Cardiac fibroblast (primary cell): Measurements from ENCODE around the gene STRA8.

ENCODE experiments used
- DNase-seq, 2 donors: peaks; one replicate each; pipeline versions ENCODE4 v3.0.0 to v3.0.0-alpha.2; 2010; ENCODE audit warnings: low read depth in 2 of 2
- H3K4me3 ChIP-seq, 2 donors: replicated peaks in 1 of 2; 1 replicate in 1 of 2; 2 replicates in 1 of 2; pipeline ENCODE4 v1.5.1; 2011; ENCODE audit warnings: low read depth in 2 of 2, low read length in 2 of 2, mild to moderate bottlenecking in 2 of 2, moderate library complexity in 1 of 2
- TF ChIP-seq, protein P1 (sequence below): IDR thresholded peaks from one replicate; pipeline ENCODE4 v1.5.1; 2011; ENCODE audit warnings: low read depth, mild to moderate bottlenecking, low read length, inconsistent platforms

Gene STRA8

DNA sequence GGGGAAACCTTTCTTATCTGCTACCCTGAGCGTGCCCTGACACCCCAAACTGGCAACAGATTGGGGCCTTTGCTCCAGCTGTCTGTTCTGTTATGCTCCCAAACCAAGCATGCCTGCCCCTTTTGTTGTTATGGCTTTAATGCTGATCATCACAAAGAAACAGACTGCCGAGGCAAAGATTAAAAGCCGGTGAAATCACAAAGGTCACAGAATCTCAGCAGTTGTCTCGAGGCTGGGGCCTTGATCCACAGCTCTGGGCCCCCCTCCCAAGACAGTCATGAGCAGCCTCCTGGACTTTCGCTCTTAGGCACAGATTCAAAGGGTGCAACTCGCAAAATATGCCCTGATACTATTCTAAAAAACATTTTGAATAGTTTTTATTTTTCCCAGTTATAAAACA lies 65.6 kb downstream of the STRA8 start:
- TF ChIP-seq, protein P1, sequence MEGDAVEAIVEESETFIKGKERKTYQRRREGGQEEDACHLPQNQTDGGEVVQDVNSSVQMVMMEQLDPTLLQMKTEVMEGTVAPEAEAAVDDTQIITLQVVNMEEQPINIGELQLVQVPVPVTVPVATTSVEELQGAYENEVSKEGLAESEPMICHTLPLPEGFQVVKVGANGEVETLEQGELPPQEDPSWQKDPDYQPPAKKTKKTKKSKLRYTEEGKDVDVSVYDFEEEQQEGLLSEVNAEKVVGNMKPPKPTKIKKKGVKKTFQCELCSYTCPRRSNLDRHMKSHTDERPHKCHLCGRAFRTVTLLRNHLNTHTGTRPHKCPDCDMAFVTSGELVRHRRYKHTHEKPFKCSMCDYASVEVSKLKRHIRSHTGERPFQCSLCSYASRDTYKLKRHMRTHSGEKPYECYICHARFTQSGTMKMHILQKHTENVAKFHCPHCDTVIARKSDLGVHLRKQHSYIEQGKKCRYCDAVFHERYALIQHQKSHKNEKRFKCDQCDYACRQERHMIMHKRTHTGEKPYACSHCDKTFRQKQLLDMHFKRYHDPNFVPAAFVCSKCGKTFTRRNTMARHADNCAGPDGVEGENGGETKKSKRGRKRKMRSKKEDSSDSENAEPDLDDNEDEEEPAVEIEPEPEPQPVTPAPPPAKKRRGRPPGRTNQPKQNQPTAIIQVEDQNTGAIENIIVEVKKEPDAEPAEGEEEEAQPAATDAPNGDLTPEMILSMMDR = no peak

GRCh38 chr7:135300913-135301765 lies 67.5 kb downstream of the STRA8 start:
- DNase-seq = peak; percentile 35 to 66
- TF ChIP-seq, protein P1 = no peak
- H3K4me3 ChIP-seq = no peak overlapping the region

More for the DNA sequence above, 65.6 kb downstream of the STRA8 start:
- no peak overlapping the region for H3K4me3 ChIP-seq
- DNase-seq = no peak
